Gastroesophageal sphincter (tissue), 4 donors: Measurements from ENCODE around the gene ZFC3H1. TPM values are rescaled to one million over a fixed set of nuclear protein-coding genes. Genes with fewer than 3 reads are reported as not detected.

Experiments
- ATAC-seq: fragments of 150-250 bp; one replicate; pipeline ENCODE4 v1.9.1; 2016; ENCODE audit warnings: mild to moderate bottlenecking, moderate library complexity
- H3K27ac ChIP-seq, 4 donors: fragments of 200-600 bp; sonication (generic) in 3 of 4; 1 replicate in 3 of 4; 2 replicates in 1 of 4; pipeline ENCODE4 v1.5.1; 2016 to 2019
- H3K27me3 ChIP-seq: fragments of 200-600 bp; sonication (generic); one replicate; pipeline ENCODE4 v1.5.1; 2019
- H3K36me3 ChIP-seq, 2 donors: fragments of 200-600 bp; sonication (generic); one replicate each; pipeline ENCODE4 v1.5.1; 2019; ENCODE audit warnings: control low read depth in 1 of 2
- H3K4me1 ChIP-seq, 3 donors: fragments of 200-600 bp; sonication (generic); 1 replicate in 2 of 3; 2 replicates in 1 of 3; pipeline ENCODE4 v1.5.1; 2016 to 2019; ENCODE audit warnings: control low read depth in 2 of 3
- H3K4me3 ChIP-seq, 2 donors: fragments of 200-600 bp; sonication (generic); one replicate each; pipeline ENCODE4 v1.5.1; 2019; ENCODE audit warnings: mild to moderate bottlenecking in 1 of 2, moderate library complexity in 1 of 2
- H3K9me3 ChIP-seq, 3 donors: fragments of 200-600 bp; sonication (generic); one replicate each; pipeline ENCODE4 v1.5.1; 2017 to 2019; ENCODE audit warnings: control low read depth in 2 of 3
- CTCF ChIP-seq, 4 experiments: fragments of 200-600 bp in 2 of 4; fragments of 450-650 bp in 2 of 4; sonication (generic) in 1 of 4; IDR thresholded peaks; one replicate each; pipeline ENCODE4 v1.5.1; 2017 to 2019; ENCODE audit warnings: antibody characterized with exemption in 4 of 4, mild to moderate bottlenecking in 2 of 4, moderate library complexity in 2 of 4
- EP300 ChIP-seq: sonication (generic); formaldehyde crosslinking; IDR thresholded peaks from one replicate; pipeline ENCODE4 v1.6.1; 2017; ENCODE audit warnings: antibody characterized with exemption, mild to moderate bottlenecking
- POLR2A ChIP-seq, 2 donors: fragments of 450-650 bp; IDR thresholded peaks; one replicate each; pipeline ENCODE4 v1.6.1; 2017; ENCODE audit warnings: antibody characterized with exemption in 2 of 2, mild to moderate bottlenecking in 2 of 2, moderate library complexity in 1 of 2
- POLR2AphosphoS5 ChIP-seq: sonication (generic); formaldehyde crosslinking; IDR thresholded peaks from one replicate; pipeline ENCODE4 v1.6.1; 2017; ENCODE audit warnings: antibody characterized with exemption
- WGBS, 2 donors: methylation state at CpG; one replicate each; pipeline ENCODE4 v1.1.5; 2018; ENCODE audit warnings: low coverage in 1 of 2; 5-methylcytosine and 5-hydroxymethylcytosine counted together
- total RNA-seq, 4 donors: library from RNA; depleted of rRNA; stranded (reverse); fragments of >200 nt; gene quantifications; one replicate each; pipeline ENCODE4 v1.1.0, GENCODE V29; 2016

Gene ZFC3H1
- total RNA-seq, 4 donors from 2014 or later, result 17.1 to 65.2 (median 30.3) TPM

DNA sequence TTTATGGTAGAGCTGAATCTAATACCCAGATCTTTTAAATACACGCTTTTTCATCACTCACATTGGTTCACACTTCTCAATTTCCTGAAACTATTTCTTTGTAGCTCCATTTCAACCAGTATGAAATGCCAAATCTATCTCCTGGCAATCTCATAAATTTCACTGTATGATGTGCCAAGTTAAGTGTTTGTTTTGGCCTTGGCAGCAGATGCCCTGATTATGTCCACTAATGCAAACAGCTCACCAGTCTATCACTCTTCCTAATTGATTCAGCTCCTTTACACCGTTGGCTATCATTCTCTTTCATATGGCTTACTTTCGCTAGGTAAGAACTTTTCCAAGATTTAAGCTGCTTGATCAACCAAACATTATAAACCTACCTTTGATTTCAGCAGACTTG lies 58.6 kb downstream of the ZFC3H1 start:
- no peak overlapping the region for H3K4me3 ChIP-seq
- H3K27me3 ChIP-seq, result no peaks in the 10 kb centered on the region
- ATAC-seq, result no peak
- peaks cover 0 to 44% of the 10 kb centered on the region in 2 donors for H3K36me3 ChIP-seq
- no peak overlapping the region for H3K27ac ChIP-seq
- H3K9me3 ChIP-seq, result no peaks in the 10 kb centered on the region
- H3K4me1 ChIP-seq, result no peaks in the 10 kb centered on the region
- WGBS, 2 donors, result 82 to 88% methylated on average over 3 of the region's 3 CpGs
- TF ChIP-seq EP300 (no peak), POLR2AphosphoS5 (no peak), CTCF (IDR thresholded peaks at IDR 0.05) (no peak)

DNA sequence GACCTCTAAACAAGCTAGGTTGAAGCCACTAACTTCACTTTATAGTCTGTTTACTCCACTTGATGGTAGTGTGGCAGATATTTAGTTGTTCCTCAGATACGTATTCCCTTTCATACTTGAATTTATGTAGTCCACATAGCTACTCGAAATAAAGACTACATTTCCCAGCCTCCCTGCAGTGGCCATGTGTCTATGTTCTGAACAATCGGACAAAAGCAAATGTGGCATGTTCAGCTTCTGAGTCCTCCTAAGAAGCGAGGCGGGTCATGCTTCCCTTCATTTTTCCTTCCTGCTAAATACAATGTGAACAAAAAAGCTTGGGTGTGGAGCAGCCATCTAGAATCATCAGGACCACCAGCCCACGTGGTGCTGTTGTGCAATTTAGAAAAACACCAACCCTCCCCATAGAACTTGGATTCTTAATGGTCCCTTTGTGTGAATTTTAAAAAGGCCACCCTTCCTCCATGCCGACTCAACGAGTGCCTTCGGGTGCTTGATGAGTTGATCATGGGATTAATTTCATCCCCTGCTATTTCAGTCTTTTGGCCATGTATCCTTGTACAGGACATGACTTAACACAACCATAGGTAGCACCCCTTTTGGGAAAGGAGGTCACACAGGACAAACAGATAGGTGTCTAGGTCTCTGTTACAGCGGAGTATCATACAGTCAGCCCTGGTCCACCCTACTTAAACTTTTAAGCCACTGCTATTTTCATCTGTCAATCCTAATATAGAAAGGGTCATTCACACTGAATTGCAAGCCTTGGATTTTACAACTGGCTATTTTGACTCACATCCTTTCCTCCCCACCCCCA lies 60.7 kb downstream of the ZFC3H1 start:
- no peak for ATAC-seq
- H3K27me3 ChIP-seq, result no peaks in the 10 kb centered on the region
- no peaks in the 10 kb centered on the region for H3K4me1 ChIP-seq
- peaks cover 0 to 23% of the 10 kb centered on the region in 2 donors for H3K36me3 ChIP-seq
- 71 to 84% methylated on average over 8 to 10 of the region's 10 CpGs for WGBS, 2 donors
- no peak overlapping the region for H3K27ac ChIP-seq
- TF ChIP-seq CTCF (IDR thresholded peaks at IDR 0.05), result no peak
- TF ChIP-seq POLR2A (IDR thresholded peaks at IDR 0.05), result no peak
- no peak for TF ChIP-seq EP300
- TF ChIP-seq POLR2AphosphoS5, result no peak
- H3K4me3 ChIP-seq, result no peak overlapping the region
- H3K9me3 ChIP-seq, result no peaks in the 10 kb centered on the region

DNA sequence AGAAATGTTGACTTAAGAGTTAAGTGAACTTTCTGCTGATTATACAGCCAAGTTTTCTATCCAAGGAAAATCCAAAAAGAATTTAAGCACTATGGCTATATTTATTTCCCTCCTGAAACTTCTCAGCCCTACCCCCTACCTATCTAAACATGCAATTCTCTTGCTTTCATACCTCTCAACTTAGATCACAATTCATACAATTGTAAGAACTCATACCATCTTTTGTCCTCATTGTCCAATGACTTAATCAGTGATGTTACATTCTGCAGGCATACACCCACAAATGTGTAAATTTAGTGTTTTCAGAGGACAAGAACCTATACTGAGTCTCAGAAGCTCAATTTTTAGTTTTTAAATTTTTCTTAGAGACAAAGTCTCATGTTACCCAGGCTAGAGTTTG lies 62.1 kb downstream of the ZFC3H1 start:
- Histone ChIP-seq H3K4me3 (no peak overlapping the region), H3K4me1 (no peaks in the 10 kb centered on the region), H3K9me3 (no peaks in the 10 kb centered on the region), H3K27me3 (no peaks in the 10 kb centered on the region), H3K27ac (no peak overlapping the region), H3K36me3 (peaks cover 0 to 9% of the 10 kb centered on the region in 2 donors)
- ATAC-seq, result no peak
- TF ChIP-seq POLR2AphosphoS5, result no peak
- TF ChIP-seq POLR2A (IDR thresholded peaks at IDR 0.05), result no peak
- TF ChIP-seq EP300, result no peak
- TF ChIP-seq CTCF (IDR thresholded peaks at IDR 0.05), result no peak

GRCh38 chr12:71599210-71599609 lies 64.4 kb downstream of the ZFC3H1 start:
- Histone ChIP-seq H3K36me3 (no peaks in the 10 kb centered on the region), H3K4me3 (no peak overlapping the region), H3K27me3 (peaks cover 18% of the 10 kb centered on the region), H3K9me3 (no peaks in the 10 kb centered on the region), H3K27ac (no peak overlapping the region), H3K4me1 (no peaks in the 10 kb centered on the region)
- no peak for ATAC-seq
- no peak for TF ChIP-seq POLR2AphosphoS5
- TF ChIP-seq CTCF (IDR thresholded peaks at IDR 0.05), result no peak
- TF ChIP-seq EP300, result no peak
- no peak for TF ChIP-seq POLR2A (IDR thresholded peaks at IDR 0.05)

GRCh38 chr12:71594214-71594948 lies 69.3 kb downstream of the ZFC3H1 start:
- 34 to 52% methylated on average over 3 to 5 of the region's 5 CpGs for WGBS, 2 donors
- Histone ChIP-seq H3K27me3 (peaks cover 57% of the 10 kb centered on the region), H3K4me1 (no peaks in the 10 kb centered on the region), H3K9me3 (no peaks in the 10 kb centered on the region), H3K27ac (no peak overlapping the region), H3K4me3 (no peak overlapping the region), H3K36me3 (no peaks in the 10 kb centered on the region)
- TF ChIP-seq CTCF (IDR thresholded peaks at IDR 0.05) (no peak), POLR2A (IDR thresholded peaks at IDR 0.05) (no peak), POLR2AphosphoS5 (no peak), EP300 (no peak)
- no peak for ATAC-seq
